ENCODE measurements around the gene CYCS. TPM values are rescaled to one million over a fixed set of nuclear protein-coding genes. Genes with fewer than 3 reads are reported as not detected.

Gene CYCS
- total RNA-seq, 1 donor from 2014 or later = 143 TPM

- H3K36me3 Mint-ChIP-seq (ENCODE audit: low read depth, unreplicated experiment) = no peaks in the 10 kb centered on the region
- Histone ChIP-seq H2AFZ (ENCODE audit: low read depth, low read length) (peak overlapping the region; percentile 10), H3K4me2 (ENCODE audit: low read length) (no peak overlapping the region), H3K4me3 (ENCODE audit: insufficient read depth, low read depth, low read length) (no peak overlapping the region), H3K27me3 (ENCODE audit: insufficient read depth, low read length) (no peaks in the 10 kb centered on the region), H4K20me1 (ENCODE audit: insufficient read depth, low read length) (no peaks in the 10 kb centered on the region), H3K4me1 (ENCODE audit: insufficient read depth, low read length) (no peaks in the 10 kb centered on the region), H3K79me2 (ENCODE audit: insufficient read depth, low read length) (no peaks in the 10 kb centered on the region), H3K36me3 (ENCODE audit: insufficient read depth, low read length) (no peaks in the 10 kb centered on the region), H3K9me3 (ENCODE audit: insufficient read depth, low read depth, low read length) (no peaks in the 10 kb centered on the region), H3K27ac (ENCODE audit: low read depth, low read length) (no peak overlapping the region), H3K9ac (ENCODE audit: low read length) (no peak overlapping the region)
- H3K27me3 Mint-ChIP-seq (ENCODE audit: low read depth, unreplicated experiment) = peaks cover 11% of the 10 kb centered on the region
- DNase-seq (ENCODE audit: low read depth) (no peak), FAIRE-seq (no peak)
- H3K4me1 Mint-ChIP-seq (ENCODE audit: low read depth, unreplicated experiment) = no peaks in the 10 kb centered on the region
- TF ChIP-seq EZH2 (IDR thresholded peaks at IDR 0.05; ENCODE audit: insufficient read depth, low read length) (no peak), CTCF (IDR thresholded peaks at IDR 0.05; ENCODE audit: insufficient read depth, low read depth, low read length) (no peak)
- H3K4me3 Mint-ChIP-seq (ENCODE audit: unreplicated experiment) = no peak overlapping the region
- H3K9me3 Mint-ChIP-seq (ENCODE audit: unreplicated experiment) = no peaks in the 10 kb centered on the region
- no peak overlapping the region for H3K27ac Mint-ChIP-seq (ENCODE audit: unreplicated experiment)
Measured at GRCh38 chr7:25075459-25075858, 49.6 kb downstream of the CYCS start.

GRCh38 chr7:25073451-25073850 is 51.6 kb downstream of the CYCS start:
- H3K9me3 Mint-ChIP-seq (ENCODE audit: unreplicated experiment) = no peaks in the 10 kb centered on the region
- no peak for FAIRE-seq
- no peak overlapping the region for H3K4me3 Mint-ChIP-seq (ENCODE audit: unreplicated experiment)
- no peaks in the 10 kb centered on the region for H3K36me3 Mint-ChIP-seq (ENCODE audit: low read depth, unreplicated experiment)
- H3K4me3 ChIP-seq (ENCODE audit: insufficient read depth, low read depth, low read length) = no peak overlapping the region
- H3K36me3 ChIP-seq (ENCODE audit: insufficient read depth, low read length) = no peaks in the 10 kb centered on the region
- no peaks in the 10 kb centered on the region for H3K79me2 ChIP-seq (ENCODE audit: insufficient read depth, low read length)
- no peak overlapping the region for H3K27ac ChIP-seq (ENCODE audit: low read depth, low read length)
- H3K9ac ChIP-seq (ENCODE audit: low read length) = no peak overlapping the region
- H3K4me2 ChIP-seq (ENCODE audit: low read length) = no peak overlapping the region
- H3K27me3 Mint-ChIP-seq (ENCODE audit: low read depth, unreplicated experiment) = peaks cover 11% of the 10 kb centered on the region
- no peak overlapping the region for H2AFZ ChIP-seq (ENCODE audit: low read depth, low read length)
- H4K20me1 ChIP-seq (ENCODE audit: insufficient read depth, low read length) = no peaks in the 10 kb centered on the region
- peaks cover 6% of the 10 kb centered on the region for H3K4me1 Mint-ChIP-seq (ENCODE audit: low read depth, unreplicated experiment)
- H3K27me3 ChIP-seq (ENCODE audit: insufficient read depth, low read length) = no peaks in the 10 kb centered on the region
- TF ChIP-seq EZH2 (IDR thresholded peaks at IDR 0.05; ENCODE audit: insufficient read depth, low read length) (no peak), CTCF (IDR thresholded peaks at IDR 0.05; ENCODE audit: insufficient read depth, low read depth, low read length) (no peak)
- no peaks in the 10 kb centered on the region for H3K4me1 ChIP-seq (ENCODE audit: insufficient read depth, low read length)
- DNase-seq (ENCODE audit: low read depth) = peak; percentile 43
- H3K27ac Mint-ChIP-seq (ENCODE audit: unreplicated experiment) = no peak overlapping the region
- H3K9me3 ChIP-seq (ENCODE audit: insufficient read depth, low read depth, low read length) = no peaks in the 10 kb centered on the region

Other genes with a start within 250 kb of the CYCS start
- 51.6 and 62.9 TPM in 2 replicates for gene OSBPL3, start 145.1 kb downstream of the CYCS start, total RNA-seq
- gene NPVF, start 103.2 kb upstream of the CYCS start, total RNA-seq = not detected in 2 replicates